NB4 (cell line): ENCODE results near the gene HTR3B.

ENCODE experiments used
- MYC ChIP-seq: IDR thresholded peaks from 2 replicates; pipeline ENCODE4 v1.6.1; 2011; ENCODE audit warnings: low read depth, low read length
- POLR2A ChIP-seq: IDR thresholded peaks from 2 replicates; pipeline ENCODE4 v1.6.1; 2011; ENCODE audit warnings: mild to moderate bottlenecking; ENCODE audit not compliant: insufficient read length; ENCODE audit errors: extremely low read depth
- TF ChIP-seq, protein P1 (sequence below): IDR thresholded peaks from one replicate; pipeline ENCODE4 v1.5.1; 2012; ENCODE audit warnings: low read depth, low read length
- TF ChIP-seq, protein P2 (sequence below): IDR thresholded peaks from 2 replicates; pipeline ENCODE4 v1.6.1; 2011; ENCODE audit warnings: low read depth, low read length

DNA sequence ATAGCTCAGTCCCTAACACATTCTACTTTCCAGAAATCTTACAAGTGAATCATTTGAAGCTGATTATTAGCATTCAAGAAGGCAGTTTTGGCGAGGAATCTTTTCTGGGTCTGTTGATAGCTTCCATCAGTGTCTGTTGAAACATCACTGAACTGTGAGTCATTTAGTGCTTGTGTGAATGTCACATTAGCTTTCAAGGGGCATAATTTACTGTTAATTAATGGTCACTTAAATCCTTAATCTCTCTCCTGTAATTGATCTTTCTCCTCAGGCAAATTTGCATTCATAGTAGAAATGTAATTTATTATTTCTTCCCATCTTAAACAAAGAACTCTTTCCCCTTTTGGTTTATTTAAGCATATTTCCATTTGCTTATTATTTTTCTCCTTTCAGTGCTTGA is 2.6 kb downstream of the HTR3B start:
- TF ChIP-seq, protein P1, sequence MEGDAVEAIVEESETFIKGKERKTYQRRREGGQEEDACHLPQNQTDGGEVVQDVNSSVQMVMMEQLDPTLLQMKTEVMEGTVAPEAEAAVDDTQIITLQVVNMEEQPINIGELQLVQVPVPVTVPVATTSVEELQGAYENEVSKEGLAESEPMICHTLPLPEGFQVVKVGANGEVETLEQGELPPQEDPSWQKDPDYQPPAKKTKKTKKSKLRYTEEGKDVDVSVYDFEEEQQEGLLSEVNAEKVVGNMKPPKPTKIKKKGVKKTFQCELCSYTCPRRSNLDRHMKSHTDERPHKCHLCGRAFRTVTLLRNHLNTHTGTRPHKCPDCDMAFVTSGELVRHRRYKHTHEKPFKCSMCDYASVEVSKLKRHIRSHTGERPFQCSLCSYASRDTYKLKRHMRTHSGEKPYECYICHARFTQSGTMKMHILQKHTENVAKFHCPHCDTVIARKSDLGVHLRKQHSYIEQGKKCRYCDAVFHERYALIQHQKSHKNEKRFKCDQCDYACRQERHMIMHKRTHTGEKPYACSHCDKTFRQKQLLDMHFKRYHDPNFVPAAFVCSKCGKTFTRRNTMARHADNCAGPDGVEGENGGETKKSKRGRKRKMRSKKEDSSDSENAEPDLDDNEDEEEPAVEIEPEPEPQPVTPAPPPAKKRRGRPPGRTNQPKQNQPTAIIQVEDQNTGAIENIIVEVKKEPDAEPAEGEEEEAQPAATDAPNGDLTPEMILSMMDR: no peak
- TF ChIP-seq POLR2A: no peak
- TF ChIP-seq, protein P2, sequence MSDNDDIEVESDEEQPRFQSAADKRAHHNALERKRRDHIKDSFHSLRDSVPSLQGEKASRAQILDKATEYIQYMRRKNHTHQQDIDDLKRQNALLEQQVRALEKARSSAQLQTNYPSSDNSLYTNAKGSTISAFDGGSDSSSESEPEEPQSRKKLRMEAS: no peak
- TF ChIP-seq MYC: no peak
